Measurements from ENCODE around the gene SPACDR.

- TF ChIP-seq CTCF (IDR thresholded peaks at IDR 0.05; ENCODE audit: insufficient read depth, low read depth, low read length) (no peak), EZH2 (IDR thresholded peaks at IDR 0.05; ENCODE audit: insufficient read depth, low read length) (no peak)
Measured at GRCh38 chr7:100434297-100435144, 29.5 kb downstream of the SPACDR start.
